K562 (cell line): ENCODE results near the gene ARHGEF25. TPM values are rescaled to one million over a fixed set of nuclear protein-coding genes. Genes with fewer than 3 reads are reported as not detected.
A peak's percentile ranks its signal among the peaks of the same experiment; 100 is the strongest.

Source experiments
- ATAC-seq: fragments of 200-7000 bp; cut with Tn5 transposase; 3 replicates; pipeline ENCODE4 v1.9.1; 2020; ENCODE audit warnings: moderate library complexity
- BruUV-seq: library from RNA; stranded (reverse); fragments of 400-500 nt; replicated peaks from 2 replicates; lab custom pipeline; 2021; lab: Mats Ljungman, UMichigan
- CTCF ChIA-PET: fragments of 300-600 bp; formaldehyde crosslinking; extraction: SDS; loops from one replicate; lab custom pipeline; 2021; ENCODE audit warnings: low intra/inter-chr PET ratio; lab: Yijun Ruan, JAX
- POLR2A ChIA-PET: fragments of 300-600, 350-650 bp; sonication (Branson Sonifier 250); formaldehyde crosslinking; extraction: SDS; loops from one replicate; lab custom pipeline; 2021; ENCODE audit warnings: antibody characterized with exemption, inconsistent platforms; lab: Yijun Ruan, JAX
- DNase-seq, 4 experiments: peaks; one replicate each; pipeline versions ENCODE4 v3.0.0 to v3.0.0-alpha.2; 2011 to 2018; ENCODE audit warnings: low spot score in 3 of 4, mixed read lengths in 3 of 4; ENCODE audit errors: extremely low read depth in 1 of 4
- FAIRE-seq: peaks from 2 replicates; lab custom pipeline; 2011; peaks lifted over from hg19 to GRCh38; lab: Jason Lieb, UNC
- H2AFZ ChIP-seq: 2 replicates; pipeline ENCODE4 v1.6.0; 2011; ENCODE audit warnings: low read depth, low read length, control low read depth, inconsistent platforms
- H3K27ac ChIP-seq: fragments of 200-600 bp; 3 replicates; pipeline ENCODE4 v1.8.0; 2011; ENCODE audit warnings: low read depth, mild to moderate bottlenecking, control low read depth, inconsistent platforms, low read length, moderate library complexity, mixed read lengths; ENCODE audit errors: extremely low read depth
- H3K27me3 ChIP-seq, 2 experiments: fragments of 300-600 bp in 1 of 2; 2 replicates in 1 of 2; 3 replicates in 1 of 2; pipeline versions ENCODE4 v1.6.0 to v1.8.0; 2011; ENCODE audit warnings: inconsistent platforms in 2 of 2, low read length in 2 of 2, mild to moderate bottlenecking in 1 of 2, mixed read lengths in 1 of 2, moderate library complexity in 1 of 2; ENCODE audit not compliant: control insufficient read depth in 2 of 2, insufficient read depth in 2 of 2
- H3K36me3 ChIP-seq: fragments of 300-600 bp; 3 replicates; pipeline ENCODE4 v1.8.0; 2011; ENCODE audit warnings: mild to moderate bottlenecking, low read length, inconsistent platforms; ENCODE audit not compliant: control insufficient read depth, insufficient read depth
- H3K4me1 ChIP-seq, 2 experiments: fragments of 200-600 bp in 1 of 2; replicated peaks in 1 of 2; 2 replicates in 1 of 2; 3 replicates in 1 of 2; pipeline versions ENCODE4 v1.5.1 to v1.8.0; 2011; ENCODE audit warnings: inconsistent platforms in 2 of 2, low read length in 2 of 2, mild to moderate bottlenecking in 1 of 2, mixed read lengths in 1 of 2, moderate library complexity in 1 of 2; ENCODE audit not compliant: control insufficient read depth in 2 of 2, insufficient read depth in 2 of 2
- H3K4me2 ChIP-seq: 2 replicates; pipeline ENCODE4 v1.6.1; 2011; ENCODE audit warnings: low read length, control low read depth, inconsistent platforms, mixed read lengths; ENCODE audit not compliant: insufficient read depth
- H3K4me3 ChIP-seq: fragments of 200-600 bp; sonication (generic), shearing (Covaris generic); 2 replicates; pipeline ENCODE4 v1.5.1; 2016; ENCODE audit warnings: control low read depth, inconsistent platforms
- H3K79me2 ChIP-seq: fragments of 200-600 bp; 3 replicates; pipeline ENCODE4 v1.8.0; 2011; ENCODE audit warnings: low read length, inconsistent platforms; ENCODE audit not compliant: control insufficient read depth, insufficient read depth
- H3K9ac ChIP-seq, 2 experiments: 2 replicates each; pipeline versions ENCODE4 v1.6.0 to v1.6.1; 2011; ENCODE audit warnings: low read depth in 2 of 2, low read length in 2 of 2, control low read depth in 1 of 2, inconsistent platforms in 1 of 2, mild to moderate bottlenecking in 1 of 2, mixed read lengths in 1 of 2; ENCODE audit not compliant: insufficient read depth in 1 of 2
- H3K9me1 ChIP-seq: one replicate; pipeline ENCODE4 v1.6.0; 2011; ENCODE audit warnings: inconsistent platforms, mild to moderate bottlenecking, low read length, moderate library complexity; ENCODE audit not compliant: control insufficient read depth, insufficient read depth
- H3K9me3 ChIP-seq: replicated peaks from 2 replicates; pipeline ENCODE4 v1.5.1; 2011; ENCODE audit warnings: low read depth, low read length, inconsistent platforms; ENCODE audit not compliant: control insufficient read depth, insufficient read depth
- H4K20me1 ChIP-seq: replicated peaks from 2 replicates; pipeline ENCODE4 v1.6.1; 2011; ENCODE audit warnings: low read length, inconsistent platforms, mixed read lengths; ENCODE audit not compliant: control insufficient read depth, insufficient read depth
- C11orf30 ChIP-seq: fragments of 450-650 bp; IDR thresholded peaks from 2 replicates; pipeline ENCODE4 v1.6.1; 2016; ENCODE audit warnings: low read depth, mild to moderate bottlenecking
- CHD4 ChIP-seq: fragments of 200-600 bp; sonication (generic); IDR thresholded peaks from 3 replicates; pipeline ENCODE4 v1.6.1; 2012; ENCODE audit warnings: low read depth, mild to moderate bottlenecking, mixed read lengths, low read length, inconsistent platforms; ENCODE audit not compliant: insufficient read depth, insufficient replicate concordance, poor library complexity, severe bottlenecking
- MYBL2 ChIP-seq, 2 experiments: fragments of 450-650 bp in 1 of 2; sonication (generic) in 1 of 2; formaldehyde crosslinking in 1 of 2; IDR thresholded peaks; 2 replicates each; pipeline versions ENCODE4 v1.6.1 to v1.8.1; 2017 to 2022; ENCODE audit warnings: borderline replicate concordance in 1 of 2, inconsistent platforms in 1 of 2, low read depth in 1 of 2, mild to moderate bottlenecking in 1 of 2, missing genetic modification reagents in 1 of 2, moderate library complexity in 1 of 2
- RFX5 ChIP-seq: IDR thresholded peaks from 2 replicates; pipeline ENCODE4 v1.6.1; 2011; ENCODE audit warnings: low read depth, mild to moderate bottlenecking, improper control_type of control experiment, low read length
- TCF7L2 ChIP-seq: fragments of 150-350 bp; IDR thresholded peaks from 2 replicates; pipeline ENCODE4 v1.6.1; 2016; ENCODE audit warnings: low read depth, mild to moderate bottlenecking, low read length, moderate library complexity
- ZNF140 ChIP-seq: fragments of 250-450 bp; sonication (Bioruptor Pico); IDR thresholded peaks from 2 replicates; pipeline ENCODE4 v1.8.0; 2021; ENCODE audit warnings: moderate library complexity, mild to moderate bottlenecking, inconsistent platforms
- ZNF311 ChIP-seq: fragments of 250-450 bp; sonication (Bioruptor Pico); IDR thresholded peaks from 2 replicates; pipeline ENCODE4 v1.4.0; 2020; ENCODE audit warnings: mild to moderate bottlenecking, moderate library complexity
- WGBS: fragments of 100-300 bp; shearing (Covaris generic); methylation state at CpG from one replicate; pipeline ENCODE4 v1.1.6; 2016; ENCODE audit warnings: low coverage, mixed read lengths; ENCODE audit not compliant: insufficient coverage; ENCODE audit errors: missing lambda C conversion rate; 5-methylcytosine and 5-hydroxymethylcytosine counted together
- in situ Hi-C: fragments of 300-500 bp; cut with MboI; formaldehyde crosslinking; loops from 4 replicates; pipeline ENCODE4 v1.15.0; 2018; ENCODE audit warnings: inconsistent platforms, mixed read lengths
- intact Hi-C: fragments of 100-400 bp; cut with micrococcal nuclease; formaldehyde crosslinking; loops from 2 replicates; pipeline ENCODE4 v1.14.2; 2022
- polyA plus RNA-seq, 8 experiments: library from polyadenylated mRNA; depleted of rRNA in 4 of 8; stranded (reverse) in 5 of 8; unstranded in 3 of 8; fragments of >200 nt; fragmentation: Nextera tagmentation in 2 of 8; fragmentation: Illumina TruSeq in 1 of 8; extraction: Ambion mirVana in 2 of 8; extraction: Trizol in 1 of 8; gene quantifications; 2 replicates each; pipeline versions ENCODE4 v1.2.1 to v1.2.3, GENCODE V29; 2011 to 2014; ENCODE audit warnings: inconsistent platforms in 1 of 8, missing spikeins in 1 of 8
- total RNA-seq, 7 experiments: library from RNA; depleted of rRNA in 6 of 7; stranded (reverse); fragments of >200 nt in 6 of 7; fragmentation: Illumina TruSeq in 2 of 7; extraction: Trizol in 2 of 7; gene quantifications; 2 replicates each; pipeline versions ENCODE4 v1.2.1 to v1.2.3, GENCODE V29; 2011 to 2021; ENCODE audit warnings: low replicate concordance in 1 of 7
- TF ChIP-seq, protein P1 (sequence below): fragments of 250-450 bp; sonication (Bioruptor Pico); IDR thresholded peaks from 2 replicates; pipeline ENCODE4 v1.9.0; 2021; ENCODE audit warnings: mild to moderate bottlenecking, inconsistent platforms
- TF ChIP-seq, protein P2 (sequence below): fragments of 250-450 bp; sonication (Bioruptor Pico); IDR thresholded peaks from 2 replicates; pipeline ENCODE4 v1.5.0; 2021; ENCODE audit warnings: mild to moderate bottlenecking, borderline replicate concordance
- TF ChIP-seq, protein P3 (sequence below): fragments of 450-650 bp; IDR thresholded peaks from 2 replicates; pipeline ENCODE4 v1.6.1; 2016; ENCODE audit warnings: borderline replicate concordance
- TF ChIP-seq, protein P4 (sequence below): sonication (generic); formaldehyde crosslinking; IDR thresholded peaks from 2 replicates; pipeline ENCODE4 v1.8.1; 2023; ENCODE audit warnings: mild to moderate bottlenecking, missing genetic modification reagents

Gene ARHGEF25
- total and polyA plus RNA-seq, 9 of the 15 experiments (the other 6 are each of a cell fraction or from before 2014, with no cell fraction given), result 0.13 to 17.3 (median 11.6) TPM

DNA sequence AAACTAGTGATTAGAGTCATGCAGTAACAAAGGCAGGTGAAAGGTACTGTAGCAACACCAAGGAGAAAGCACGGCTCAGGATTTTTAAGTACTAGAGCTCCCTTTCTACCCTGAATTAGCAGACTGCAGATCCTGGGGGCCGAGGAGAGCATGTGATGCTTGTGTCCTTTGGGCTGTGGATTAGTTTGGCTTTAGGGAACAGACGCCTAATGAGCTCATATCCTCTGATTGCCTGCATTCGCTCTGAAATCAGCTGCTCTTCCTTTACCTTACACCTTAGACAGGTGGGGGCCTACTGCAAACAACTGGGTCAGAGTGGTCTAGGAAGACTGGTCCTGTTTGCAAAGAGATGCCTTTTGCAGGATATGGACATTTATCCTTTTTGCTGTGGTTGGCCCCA lies 18.0 kb upstream of the ARHGEF25 start:
- BruUV-seq, result no TSS peak
- H2AFZ ChIP-seq, result no peak overlapping the region
- H3K9me1 ChIP-seq, result no peaks in the 10 kb centered on the region
- in situ Hi-C loops, result no loop called here
- no peak for ATAC-seq
- no peak for DNase-seq
- no peak overlapping the region for H3K4me2 ChIP-seq
- no peaks in the 10 kb centered on the region for H3K27me3 ChIP-seq
- intact Hi-C loops, result no loop called here
- peaks cover 22 to 23% of the 10 kb centered on the region in 2 experiments for H3K4me1 ChIP-seq
- no peak for FAIRE-seq
- no peak overlapping the region for H3K4me3 ChIP-seq
- peaks cover 42% of the 10 kb centered on the region; the same call in 2 of the 3 replicates for H3K36me3 ChIP-seq
- H3K79me2 ChIP-seq, result peaks cover 27% of the 10 kb centered on the region
- H3K9ac ChIP-seq, result peak overlapping the region in 1 of 2 experiments; percentile 22; a peak in 1 of 4 replicates
- TF ChIP-seq MYBL2 (IDR thresholded peaks at IDR 0.05; ENCODE audit: low read depth), result no peak
- TF ChIP-seq MYBL2 (CRISPR knock-in tag; IDR thresholded peaks at IDR 0.05; ENCODE audit: borderline replicate concordance), result no peak
- no peak for TF ChIP-seq ZNF140
- TF ChIP-seq, protein P1, sequence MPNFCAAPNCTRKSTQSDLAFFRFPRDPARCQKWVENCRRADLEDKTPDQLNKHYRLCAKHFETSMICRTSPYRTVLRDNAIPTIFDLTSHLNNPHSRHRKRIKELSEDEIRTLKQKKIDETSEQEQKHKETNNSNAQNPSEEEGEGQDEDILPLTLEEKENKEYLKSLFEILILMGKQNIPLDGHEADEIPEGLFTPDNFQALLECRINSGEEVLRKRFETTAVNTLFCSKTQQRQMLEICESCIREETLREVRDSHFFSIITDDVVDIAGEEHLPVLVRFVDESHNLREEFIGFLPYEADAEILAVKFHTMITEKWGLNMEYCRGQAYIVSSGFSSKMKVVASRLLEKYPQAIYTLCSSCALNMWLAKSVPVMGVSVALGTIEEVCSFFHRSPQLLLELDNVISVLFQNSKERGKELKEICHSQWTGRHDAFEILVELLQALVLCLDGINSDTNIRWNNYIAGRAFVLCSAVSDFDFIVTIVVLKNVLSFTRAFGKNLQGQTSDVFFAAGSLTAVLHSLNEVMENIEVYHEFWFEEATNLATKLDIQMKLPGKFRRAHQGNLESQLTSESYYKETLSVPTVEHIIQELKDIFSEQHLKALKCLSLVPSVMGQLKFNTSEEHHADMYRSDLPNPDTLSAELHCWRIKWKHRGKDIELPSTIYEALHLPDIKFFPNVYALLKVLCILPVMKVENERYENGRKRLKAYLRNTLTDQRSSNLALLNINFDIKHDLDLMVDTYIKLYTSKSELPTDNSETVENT (CRISPR knock-in tag), result no peak
- no peak for TF ChIP-seq CHD4
- no peak for TF ChIP-seq RFX5
- no peak for TF ChIP-seq ZNF311
- TF ChIP-seq, protein P2, sequence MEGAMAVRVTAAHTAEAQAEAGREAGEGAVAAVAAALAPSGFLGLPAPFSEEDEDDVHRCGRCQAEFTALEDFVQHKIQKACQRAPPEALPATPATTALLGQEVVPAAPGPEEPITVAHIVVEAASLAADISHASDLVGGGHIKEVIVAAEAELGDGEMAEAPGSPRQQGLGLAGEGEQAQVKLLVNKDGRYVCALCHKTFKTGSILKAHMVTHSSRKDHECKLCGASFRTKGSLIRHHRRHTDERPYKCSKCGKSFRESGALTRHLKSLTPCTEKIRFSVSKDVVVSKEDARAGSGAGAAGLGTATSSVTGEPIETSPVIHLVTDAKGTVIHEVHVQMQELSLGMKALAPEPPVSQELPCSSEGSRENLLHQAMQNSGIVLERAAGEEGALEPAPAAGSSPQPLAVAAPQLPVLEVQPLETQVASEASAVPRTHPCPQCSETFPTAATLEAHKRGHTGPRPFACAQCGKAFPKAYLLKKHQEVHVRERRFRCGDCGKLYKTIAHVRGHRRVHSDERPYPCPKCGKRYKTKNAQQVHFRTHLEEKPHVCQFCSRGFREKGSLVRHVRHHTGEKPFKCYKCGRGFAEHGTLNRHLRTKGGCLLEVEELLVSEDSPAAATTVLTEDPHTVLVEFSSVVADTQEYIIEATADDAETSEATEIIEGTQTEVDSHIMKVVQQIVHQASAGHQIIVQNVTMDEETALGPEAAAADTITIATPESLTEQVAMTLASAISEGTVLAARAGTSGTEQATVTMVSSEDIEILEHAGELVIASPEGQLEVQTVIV (CRISPR knock-in tag), result no peak
- no peak for TF ChIP-seq TCF7L2
- TF ChIP-seq, protein P3, sequence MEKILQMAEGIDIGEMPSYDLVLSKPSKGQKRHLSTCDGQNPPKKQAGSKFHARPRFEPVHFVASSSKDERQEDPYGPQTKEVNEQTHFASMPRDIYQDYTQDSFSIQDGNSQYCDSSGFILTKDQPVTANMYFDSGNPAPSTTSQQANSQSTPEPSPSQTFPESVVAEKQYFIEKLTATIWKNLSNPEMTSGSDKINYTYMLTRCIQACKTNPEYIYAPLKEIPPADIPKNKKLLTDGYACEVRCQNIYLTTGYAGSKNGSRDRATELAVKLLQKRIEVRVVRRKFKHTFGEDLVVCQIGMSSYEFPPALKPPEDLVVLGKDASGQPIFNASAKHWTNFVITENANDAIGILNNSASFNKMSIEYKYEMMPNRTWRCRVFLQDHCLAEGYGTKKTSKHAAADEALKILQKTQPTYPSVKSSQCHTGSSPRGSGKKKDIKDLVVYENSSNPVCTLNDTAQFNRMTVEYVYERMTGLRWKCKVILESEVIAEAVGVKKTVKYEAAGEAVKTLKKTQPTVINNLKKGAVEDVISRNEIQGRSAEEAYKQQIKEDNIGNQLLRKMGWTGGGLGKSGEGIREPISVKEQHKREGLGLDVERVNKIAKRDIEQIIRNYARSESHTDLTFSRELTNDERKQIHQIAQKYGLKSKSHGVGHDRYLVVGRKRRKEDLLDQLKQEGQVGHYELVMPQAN, result no peak
- TF ChIP-seq, protein P4, sequence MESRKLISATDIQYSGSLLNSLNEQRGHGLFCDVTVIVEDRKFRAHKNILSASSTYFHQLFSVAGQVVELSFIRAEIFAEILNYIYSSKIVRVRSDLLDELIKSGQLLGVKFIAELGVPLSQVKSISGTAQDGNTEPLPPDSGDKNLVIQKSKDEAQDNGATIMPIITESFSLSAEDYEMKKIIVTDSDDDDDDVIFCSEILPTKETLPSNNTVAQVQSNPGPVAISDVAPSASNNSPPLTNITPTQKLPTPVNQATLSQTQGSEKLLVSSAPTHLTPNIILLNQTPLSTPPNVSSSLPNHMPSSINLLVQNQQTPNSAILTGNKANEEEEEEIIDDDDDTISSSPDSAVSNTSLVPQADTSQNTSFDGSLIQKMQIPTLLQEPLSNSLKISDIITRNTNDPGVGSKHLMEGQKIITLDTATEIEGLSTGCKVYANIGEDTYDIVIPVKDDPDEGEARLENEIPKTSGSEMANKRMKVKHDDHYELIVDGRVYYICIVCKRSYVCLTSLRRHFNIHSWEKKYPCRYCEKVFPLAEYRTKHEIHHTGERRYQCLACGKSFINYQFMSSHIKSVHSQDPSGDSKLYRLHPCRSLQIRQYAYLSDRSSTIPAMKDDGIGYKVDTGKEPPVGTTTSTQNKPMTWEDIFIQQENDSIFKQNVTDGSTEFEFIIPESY (CRISPR knock-in tag), result no peak
- no peak for TF ChIP-seq C11orf30
- CTCF ChIA-PET, result no interaction called here
- no peaks in the 10 kb centered on the region for H3K9me3 ChIP-seq
- POLR2A ChIA-PET, result interaction anchor here (0.6 to 4.2 kb wide), 12 partner anchors 7 to 589 kb away, joined by 3 to 20 read pairs (median 4); partner anchors contain the start of genes DDIT3, OS9 and TSPAN31
- H4K20me1 ChIP-seq, result no peaks in the 10 kb centered on the region
- WGBS, result 70% methylated on average over 4 of the region's 4 CpGs
- H3K27ac ChIP-seq, result no peak overlapping the region
